ENCODE data around the gene SNX4. TPM values are rescaled to one million over a fixed set of nuclear protein-coding genes. Genes with fewer than 3 reads are reported as not detected.
"Not testable (repeated sequence)": the region's sequence is repeated elsewhere in the genome, so short reads cannot be mapped to it uniquely, and the experiment has no call there.

SNX4 gene
- total RNA-seq: 10 to 100 TPM; 46.2 to 46.9 TPM

DNA sequence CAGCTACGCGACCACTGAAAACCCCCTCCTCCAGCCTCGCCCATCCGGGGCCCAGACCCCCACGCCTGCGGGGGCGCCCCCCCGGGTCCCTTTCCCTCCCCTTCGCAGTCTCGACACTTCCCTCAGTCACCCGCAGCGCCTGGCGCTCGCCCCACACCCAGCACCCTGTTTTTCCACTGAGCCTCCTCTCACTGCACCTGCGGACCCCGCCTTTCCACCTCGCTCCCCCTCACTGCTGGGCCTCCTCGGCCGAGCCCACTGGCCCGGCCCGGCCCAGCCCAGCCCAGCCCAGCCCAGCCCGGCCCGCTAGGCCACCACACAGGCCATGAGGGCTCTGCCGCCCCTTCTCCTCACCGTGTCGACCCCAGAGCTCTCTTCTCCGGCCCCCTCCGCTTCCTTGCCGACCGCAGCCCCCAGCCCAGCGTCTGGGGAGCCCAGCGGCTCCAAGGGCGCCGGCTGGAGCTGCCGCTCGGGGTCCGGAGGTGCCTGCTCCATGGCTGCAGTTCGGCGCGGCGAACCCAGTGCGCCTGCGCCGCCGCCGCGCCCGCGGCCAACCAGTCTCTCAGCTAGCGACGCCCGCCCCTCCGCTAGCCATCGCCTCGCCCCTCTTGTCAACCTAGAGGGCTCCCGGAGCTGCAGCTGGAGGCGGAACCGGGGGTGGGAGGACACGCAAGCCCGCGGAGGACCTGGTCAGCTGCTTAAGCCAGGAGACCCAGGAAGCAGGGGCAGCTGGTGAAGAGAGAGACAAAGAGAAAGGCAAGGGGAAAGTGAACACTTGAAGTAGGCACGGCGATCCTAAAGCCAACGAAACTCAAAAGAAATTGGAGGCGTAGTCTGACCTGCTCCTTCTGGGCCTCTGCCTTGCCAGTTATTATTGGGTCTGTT is at the start of gene SNX4:
TSS of gene SNX4 (minus strand) at position 525 of the 885 bp plus-strand sequence. CDS start at position 495, 30 bp downstream.
- POLR2A ChIA-PET: interaction anchor here (0.6 to 0.7 kb wide), 4 partner anchors 10 to 1391 kb away, joined by 3 to 7 read pairs (median 4); no protein-coding TSS in a partner anchor
- CTCF ChIA-PET: interaction anchor here (0.5 to 0.7 kb wide), 2 partner anchors 22 to 81 kb away, joined by 3 read pairs; no protein-coding TSS in a partner anchor

- ChIA-PET CTCF (no interaction called here), POLR2A (no interaction called here)
Measured at GRCh38 chr3:125556314-125556713, 36.3 kb upstream of the SNX4 start.

GRCh38 chr3:125552401-125552800 is 32.4 kb upstream of the SNX4 start:
- ChIA-PET POLR2A (no interaction called here), CTCF (no interaction called here)

DNA sequence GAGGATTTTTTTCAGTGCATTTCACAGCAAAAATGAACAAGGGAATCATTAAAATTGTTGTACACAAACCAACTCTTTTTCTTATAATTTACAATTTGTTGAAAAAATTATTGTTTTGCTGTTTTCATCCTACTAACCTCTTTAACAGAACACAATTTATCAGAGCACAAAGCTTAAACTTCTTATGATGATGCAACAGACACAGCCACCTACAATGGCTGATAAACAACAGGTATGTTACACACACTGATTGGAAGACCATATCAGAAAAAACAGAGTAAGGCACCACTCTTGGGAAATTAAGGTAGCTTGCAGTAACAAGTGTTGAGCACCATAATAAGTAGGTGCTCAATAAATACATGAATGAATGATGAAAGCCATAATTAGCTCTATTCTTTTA is 8.9 kb upstream of the SNX4 start:
- POLR2A ChIA-PET: no interaction called here
- CTCF ChIA-PET: no interaction called here

DNA sequence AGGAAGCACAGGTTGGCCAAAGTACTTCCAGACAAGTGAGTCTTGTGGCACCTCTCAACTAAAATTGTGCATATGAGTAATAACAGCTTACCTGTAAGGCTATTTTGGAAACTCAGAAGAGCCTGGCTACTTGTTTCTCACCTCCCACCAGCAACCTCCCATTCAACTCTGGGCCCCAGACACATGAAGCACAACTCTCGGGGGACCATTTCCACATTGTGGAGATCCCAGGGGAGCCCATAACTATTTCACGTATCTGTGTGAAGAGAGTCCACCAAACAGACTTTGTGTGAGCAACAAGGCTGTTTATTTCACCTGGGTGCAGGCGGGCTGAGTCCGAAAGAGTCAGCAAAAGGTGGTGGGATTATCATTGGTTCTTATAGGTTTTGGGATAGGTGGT is 5.2 kb upstream of the SNX4 start:
- ChIA-PET POLR2A (no interaction called here), CTCF (no interaction called here)

DNA sequence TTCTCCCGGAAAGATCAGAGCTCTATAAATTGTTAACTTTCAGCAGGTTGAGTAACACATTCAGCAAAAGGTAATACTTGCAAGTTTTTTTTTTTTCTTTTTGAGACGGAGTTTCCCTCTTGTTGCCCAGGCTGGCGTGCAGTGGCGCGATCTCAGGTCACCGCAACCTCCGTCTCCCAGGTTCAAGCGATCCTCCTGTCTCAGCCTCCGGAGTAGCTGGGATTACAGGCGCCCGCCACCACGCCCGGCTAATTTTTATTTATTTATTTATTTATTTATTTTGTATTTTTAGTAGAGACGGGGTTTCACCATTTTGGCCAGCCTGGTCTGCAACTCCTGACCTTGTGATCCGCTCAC is 539 bp upstream of the SNX4 start:
- CTCF ChIA-PET: not testable (repeated sequence)
- POLR2A ChIA-PET: interaction anchor here (0.6 to 0.7 kb wide), 2 partner anchors 23 to 30 kb away, joined by 4 to 7 read pairs; no protein-coding TSS in a partner anchor

DNA sequence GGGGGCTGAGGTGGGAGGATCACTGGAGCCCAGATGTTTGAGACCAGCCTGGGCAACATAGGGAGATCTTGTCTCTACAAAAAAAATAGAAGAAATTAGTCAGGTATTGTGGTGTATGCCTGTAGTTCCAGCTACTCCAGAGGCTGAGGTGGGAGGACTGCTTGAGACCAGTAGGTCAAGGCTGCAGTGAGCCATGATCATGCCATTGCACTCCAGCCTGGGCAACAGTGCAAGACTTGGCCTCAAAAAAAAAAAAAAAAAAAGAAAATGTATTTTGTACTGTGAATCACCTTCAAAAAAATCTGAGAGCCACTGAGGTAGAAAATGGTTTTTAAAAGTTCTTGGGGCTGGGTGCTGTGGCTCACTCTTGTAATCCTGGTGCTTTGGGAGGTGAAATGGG is 4.6 kb downstream of the SNX4 start:
- ChIA-PET CTCF (interaction anchor here (0.7 kb wide), 1 partner anchor 1599 kb away, joined by 3 read pairs; no protein-coding TSS in a partner anchor), POLR2A (no interaction called here)

- ChIA-PET POLR2A (interaction anchor here (0.6 kb wide), 1 partner anchor 246 kb away, joined by 4 read pairs; no protein-coding TSS in a partner anchor), CTCF (no interaction called here)
Measured at GRCh38 chr3:125513490-125514115, 6.4 kb downstream of the SNX4 start.

DNA sequence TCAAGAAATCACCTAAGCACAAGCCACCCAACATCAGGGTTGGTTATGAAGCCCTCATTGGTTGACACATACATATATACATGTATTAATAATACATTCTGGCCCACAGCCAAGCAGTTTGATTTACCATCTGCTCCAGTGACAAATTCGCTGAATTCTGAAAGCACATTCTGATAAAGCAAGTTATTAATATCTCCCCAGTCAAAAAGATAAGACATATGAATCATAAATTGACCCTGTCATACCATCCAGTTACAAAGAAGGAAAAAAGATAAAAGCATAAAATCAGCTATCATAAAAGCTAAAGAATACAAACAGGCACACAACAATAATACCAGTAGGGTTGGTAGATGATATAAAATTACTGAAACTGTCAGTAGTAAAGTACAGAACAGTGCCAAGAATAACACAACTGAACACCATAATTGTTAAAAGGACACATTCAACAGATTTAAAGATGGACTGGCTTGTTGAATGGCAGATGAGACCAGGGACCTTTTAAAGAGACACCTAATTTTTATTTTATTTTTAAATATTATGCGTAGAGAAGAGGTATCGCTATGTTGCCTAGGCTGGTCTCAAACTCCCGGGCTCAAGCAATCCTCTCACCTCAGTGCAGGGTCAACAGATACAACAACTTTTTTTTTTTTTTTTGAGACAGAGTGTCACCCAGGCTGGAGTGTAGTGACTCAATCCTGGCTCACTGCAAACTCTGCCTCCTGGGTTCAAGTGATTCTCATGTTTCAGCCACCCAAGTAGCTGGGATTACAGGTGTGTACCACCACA is 7.7 kb downstream of the SNX4 start:
- CTCF ChIA-PET: no interaction called here

GRCh38 chr3:125511420-125512118 is 8.4 kb downstream of the SNX4 start:
- ChIA-PET POLR2A (interaction anchor here (0.5 kb wide), 1 partner anchor 92 kb away, joined by 3 read pairs; no protein-coding TSS in a partner anchor), CTCF (no interaction called here)

More for the DNA sequence above, 7.7 kb downstream of the SNX4 start:
- POLR2A ChIA-PET: interaction anchor here (0.5 to 0.7 kb wide), 2 partner anchors 78 to 91 kb away, joined by 3 to 5 read pairs; no protein-coding TSS in a partner anchor

DNA sequence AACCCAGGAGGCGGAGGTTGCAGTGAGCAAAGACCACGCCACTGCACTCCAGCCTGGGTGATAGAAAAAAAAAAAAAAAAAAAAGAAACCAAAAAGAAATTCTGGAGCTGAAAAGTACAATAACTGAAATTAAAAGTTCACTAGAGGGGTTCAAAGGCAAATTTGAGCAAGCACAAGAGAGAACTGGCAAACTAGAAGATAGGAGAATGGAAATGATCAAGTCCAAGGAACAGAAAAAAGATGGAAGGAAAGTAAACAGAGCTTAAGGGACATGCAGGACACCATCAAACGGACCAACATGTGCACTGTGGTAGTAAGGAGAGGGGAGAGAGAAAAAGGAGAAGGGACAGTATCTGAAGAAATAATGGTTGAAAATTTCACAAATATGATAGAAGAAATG is 12.9 kb downstream of the SNX4 start:
- CTCF ChIA-PET: interaction anchor here (0.7 to 1.2 kb wide), 2 partner anchors 23 to 214 kb away, joined by 3 read pairs; no protein-coding TSS in a partner anchor
- POLR2A ChIA-PET: no interaction called here

- CTCF ChIA-PET: no interaction called here
- POLR2A ChIA-PET: no interaction called here
Measured at GRCh38 chr3:125498630-125499029, 21.4 kb downstream of the SNX4 start.

GRCh38 chr3:125496701-125497100 is 23.3 kb downstream of the SNX4 start:
- CTCF ChIA-PET: no interaction called here
- POLR2A ChIA-PET: no interaction called here

- POLR2A ChIA-PET: no interaction called here
- CTCF ChIA-PET: no interaction called here
Measured at GRCh38 chr3:125482406-125482805, 37.6 kb downstream of the SNX4 start.

DNA sequence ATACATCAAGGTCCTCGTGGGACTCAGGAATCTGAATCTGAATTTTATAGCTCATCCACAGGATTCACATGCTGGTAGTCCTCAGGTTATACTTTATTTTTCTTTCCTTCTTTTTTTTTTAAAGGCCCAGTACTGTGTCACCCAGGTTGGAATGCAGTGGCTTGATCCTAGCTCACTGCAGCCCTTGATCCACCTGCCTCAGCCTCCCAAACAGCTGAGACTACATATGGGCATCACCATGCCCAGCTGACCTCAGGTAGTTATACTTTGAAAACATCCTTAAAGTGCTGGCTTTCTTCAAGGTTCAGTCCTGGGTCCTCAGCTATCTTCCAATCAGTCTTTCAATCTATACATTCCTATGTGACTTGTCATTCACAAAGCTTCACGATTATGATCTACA is 38.2 kb downstream of the SNX4 start:
- ChIA-PET CTCF (interaction anchor here (0.8 kb wide), 1 partner anchor 9 kb away, joined by 3 read pairs; no protein-coding TSS in a partner anchor), POLR2A (no interaction called here)

GRCh38 chr3:125481375-125481759 is 38.6 kb downstream of the SNX4 start:
- CTCF ChIA-PET: interaction anchor here (0.8 kb wide), 1 partner anchor 9 kb away, joined by 3 read pairs; no protein-coding TSS in a partner anchor
- POLR2A ChIA-PET: not testable (repeated sequence)

DNA sequence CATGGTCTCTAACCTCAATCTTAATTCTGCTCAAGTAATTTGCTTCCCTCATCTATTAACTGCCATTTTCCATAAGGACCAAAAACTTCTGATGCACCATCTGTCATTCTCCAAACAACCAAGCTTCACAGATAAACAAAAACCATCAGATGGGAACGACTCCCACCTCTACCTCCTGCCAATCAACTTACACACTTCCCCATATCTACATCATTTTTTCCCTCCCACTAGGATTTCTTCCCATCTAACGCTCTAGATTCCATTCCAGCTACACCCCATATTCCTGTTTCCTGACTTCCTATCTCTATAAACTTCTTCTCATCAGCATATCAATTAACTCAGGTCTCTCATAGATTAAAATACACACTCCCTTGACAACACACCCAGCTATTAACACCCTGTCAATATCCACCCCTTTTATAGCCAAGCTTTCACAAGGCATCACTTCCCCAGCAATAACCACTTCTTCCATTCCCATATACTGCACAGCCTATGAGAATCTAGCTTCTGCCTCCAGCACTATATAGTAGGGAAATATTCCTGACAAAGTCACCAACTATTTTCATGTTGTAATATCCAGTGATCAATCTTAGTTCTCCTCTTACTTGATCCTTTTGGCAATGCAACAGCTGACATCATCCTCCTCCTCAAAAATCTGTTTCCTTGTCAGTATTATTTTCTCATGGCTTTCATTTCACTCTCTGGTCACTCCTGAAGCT is 39.2 kb downstream of the SNX4 start:
- POLR2A ChIA-PET: no interaction called here
- CTCF ChIA-PET: no interaction called here

DNA sequence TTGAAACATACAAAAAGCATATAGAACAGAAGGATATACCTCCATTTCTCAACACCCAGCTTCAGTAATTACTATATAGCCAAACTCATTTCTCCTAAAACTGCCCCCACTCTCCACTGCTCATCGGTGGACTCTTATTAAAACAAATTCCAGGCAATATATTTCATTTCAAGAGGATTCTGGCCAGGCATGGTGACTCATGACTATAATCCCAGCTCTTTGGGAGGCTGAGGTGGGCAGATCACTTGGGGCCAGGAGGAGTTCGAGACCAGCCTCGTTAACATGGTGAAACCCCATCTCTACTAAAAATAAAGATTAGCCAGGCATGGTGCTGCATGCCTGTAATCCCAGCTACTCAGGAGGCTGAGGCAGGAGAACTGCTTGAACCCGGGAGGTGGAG is 40.9 kb downstream of the SNX4 start:
- ChIA-PET CTCF (no interaction called here), POLR2A (no interaction called here)

DNA sequence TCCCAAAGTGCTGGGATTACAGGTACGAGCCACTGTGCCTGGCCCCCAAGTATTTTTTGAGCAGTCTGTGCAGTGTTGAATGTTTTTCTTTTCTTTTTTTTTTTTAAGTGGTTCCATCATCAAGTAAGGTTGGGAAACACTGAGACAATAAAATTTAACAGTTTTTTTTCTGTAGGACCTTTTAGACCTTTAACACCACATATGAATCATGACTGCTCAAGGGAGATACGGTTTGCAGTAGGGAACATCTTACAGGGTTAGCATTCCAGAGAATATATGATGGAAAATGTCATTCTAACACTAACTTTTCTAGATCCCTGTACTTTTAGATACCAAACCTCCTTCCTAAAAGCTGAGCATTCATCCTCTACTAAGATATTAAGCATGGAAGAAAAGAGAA is 41.7 kb downstream of the SNX4 start:
- CTCF ChIA-PET: no interaction called here

More for the DNA sequence above, 41.7 kb downstream of the SNX4 start:
- POLR2A ChIA-PET: no interaction called here

All from activated CD8-positive, alpha-beta memory T cell treated with anti-CD3 and anti-CD28 coated beads for 36 hours (primary cell).